Measurements from ENCODE around the gene KANSL3. TPM values are rescaled to one million over a fixed set of nuclear protein-coding genes. Genes with fewer than 3 reads are reported as not detected.

The KANSL3 gene
- total RNA-seq, 1 donor from 2014 or later: 36.3 TPM

GRCh38 chr2:96608469-96609455, 29.4 kb downstream of the KANSL3 start:
- no peaks in the 10 kb centered on the region for H3K4me1 Mint-ChIP-seq (ENCODE audit: unreplicated experiment)
- no peak overlapping the region for H3K27ac Mint-ChIP-seq (ENCODE audit: unreplicated experiment)
- TF ChIP-seq CTCF (IDR thresholded peaks at IDR 0.05; ENCODE audit: unreplicated experiment): no peak
- DNase-seq (ENCODE audit: low spot score): no peak
- H3K36me3 Mint-ChIP-seq (ENCODE audit: low read depth, unreplicated experiment): peaks cover 62% of the 10 kb centered on the region
- H3K9me3 Mint-ChIP-seq (ENCODE audit: unreplicated experiment): no peaks in the 10 kb centered on the region
- peak overlapping the region; percentile 47 for H3K4me3 Mint-ChIP-seq (ENCODE audit: unreplicated experiment)
- no peaks in the 10 kb centered on the region for H3K27me3 Mint-ChIP-seq (ENCODE audit: unreplicated experiment)

GRCh38 chr2:96604104-96604503, 34.0 kb downstream of the KANSL3 start:
- Mint-ChIP-seq H3K36me3 (ENCODE audit: low read depth, unreplicated experiment) (peaks cover 58% of the 10 kb centered on the region), H3K27me3 (ENCODE audit: unreplicated experiment) (no peaks in the 10 kb centered on the region), H3K9me3 (ENCODE audit: unreplicated experiment) (no peaks in the 10 kb centered on the region), H3K27ac (ENCODE audit: unreplicated experiment) (no peak overlapping the region), H3K4me3 (ENCODE audit: unreplicated experiment) (no peak overlapping the region), H3K4me1 (ENCODE audit: unreplicated experiment) (peaks cover 6% of the 10 kb centered on the region)
- DNase-seq (ENCODE audit: low spot score): no peak
- no peak for TF ChIP-seq CTCF (IDR thresholded peaks at IDR 0.05; ENCODE audit: unreplicated experiment)

- no peak for DNase-seq (ENCODE audit: low spot score)
- H3K4me1 Mint-ChIP-seq (ENCODE audit: unreplicated experiment): peaks cover 6% of the 10 kb centered on the region
- H3K4me3 Mint-ChIP-seq (ENCODE audit: unreplicated experiment): no peak overlapping the region
- no peaks in the 10 kb centered on the region for H3K9me3 Mint-ChIP-seq (ENCODE audit: unreplicated experiment)
- H3K36me3 Mint-ChIP-seq (ENCODE audit: low read depth, unreplicated experiment): peaks cover 50% of the 10 kb centered on the region
- no peaks in the 10 kb centered on the region for H3K27me3 Mint-ChIP-seq (ENCODE audit: unreplicated experiment)
- H3K27ac Mint-ChIP-seq (ENCODE audit: unreplicated experiment): no peak overlapping the region
- no peak for TF ChIP-seq CTCF (IDR thresholded peaks at IDR 0.05; ENCODE audit: unreplicated experiment)
Observed at GRCh38 chr2:96602330-96602823, 35.7 kb downstream of the KANSL3 start.

- peaks cover 44% of the 10 kb centered on the region for H3K36me3 Mint-ChIP-seq (ENCODE audit: low read depth, unreplicated experiment)
- no peak overlapping the region for H3K4me3 Mint-ChIP-seq (ENCODE audit: unreplicated experiment)
- no peaks in the 10 kb centered on the region for H3K9me3 Mint-ChIP-seq (ENCODE audit: unreplicated experiment)
Observed at GRCh38 chr2:96601382-96602292, 36.5 kb downstream of the KANSL3 start.

More at GRCh38 chr2:96601382-96602292, 36.5 kb downstream of the KANSL3 start:
- Mint-ChIP-seq H3K27ac (ENCODE audit: unreplicated experiment) (no peak overlapping the region), H3K27me3 (ENCODE audit: unreplicated experiment) (no peaks in the 10 kb centered on the region), H3K4me1 (ENCODE audit: unreplicated experiment) (peaks cover 6% of the 10 kb centered on the region)
- TF ChIP-seq CTCF (IDR thresholded peaks at IDR 0.05; ENCODE audit: unreplicated experiment): no peak
- no peak for DNase-seq (ENCODE audit: low spot score)
